ENCODE data around the gene RILPL2. TPM values are rescaled to one million over a fixed set of nuclear protein-coding genes. Genes with fewer than 3 reads are reported as not detected.
"Not testable (repeated sequence)": the region's sequence is repeated elsewhere in the genome, so short reads cannot be mapped to it uniquely, and the experiment has no call there.

Gene RILPL2, protein sequence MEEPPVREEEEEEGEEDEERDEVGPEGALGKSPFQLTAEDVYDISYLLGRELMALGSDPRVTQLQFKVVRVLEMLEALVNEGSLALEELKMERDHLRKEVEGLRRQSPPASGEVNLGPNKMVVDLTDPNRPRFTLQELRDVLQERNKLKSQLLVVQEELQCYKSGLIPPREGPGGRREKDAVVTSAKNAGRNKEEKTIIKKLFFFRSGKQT
- total RNA-seq: 9.6 TPM

DNA sequence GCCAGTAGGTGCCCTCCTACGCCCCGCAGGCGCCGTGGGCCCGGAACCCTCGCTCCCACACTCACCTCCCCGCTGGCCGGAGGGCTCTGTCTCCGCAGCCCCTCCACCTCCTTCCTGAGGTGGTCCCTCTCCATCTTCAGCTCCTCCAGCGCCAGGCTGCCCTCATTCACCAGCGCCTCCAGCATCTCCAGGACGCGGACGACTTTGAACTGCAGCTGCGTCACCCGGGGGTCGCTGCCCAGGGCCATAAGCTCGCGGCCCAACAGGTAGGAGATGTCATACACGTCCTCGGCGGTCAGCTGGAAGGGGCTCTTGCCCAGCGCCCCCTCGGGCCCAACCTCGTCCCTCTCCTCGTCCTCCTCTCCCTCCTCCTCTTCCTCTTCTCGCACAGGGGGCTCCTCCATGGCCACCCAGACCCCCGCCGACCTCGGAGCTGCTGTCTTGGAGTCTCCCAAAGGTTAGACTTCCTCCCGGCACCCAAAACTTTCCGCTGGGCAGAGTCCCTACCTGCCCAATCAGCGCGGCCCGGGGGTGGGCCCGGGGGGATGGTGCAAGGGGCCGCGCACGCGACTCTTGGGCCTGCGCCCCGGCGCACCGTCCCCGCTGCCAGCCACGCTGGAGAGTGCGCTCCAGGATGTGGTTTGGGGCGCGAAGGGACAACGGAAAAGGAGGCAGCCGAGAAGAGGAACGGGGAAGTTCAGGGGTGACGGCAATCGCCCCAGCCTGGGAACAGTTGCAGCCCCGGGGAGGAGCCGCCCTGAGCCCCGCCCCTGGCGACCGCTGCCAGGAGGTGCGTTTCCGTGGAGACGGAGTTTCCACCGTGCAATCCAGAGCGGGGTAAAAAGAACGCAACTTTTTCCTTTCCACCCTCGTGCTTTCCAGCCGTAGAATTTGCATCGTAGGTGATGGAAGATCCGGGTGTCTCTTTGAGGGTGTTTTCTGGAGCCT lies at the start of gene RILPL2:
TSS of gene RILPL2 (minus strand) at position 668 of the 948 bp plus-strand sequence. CDS start at position 404, 264 bp downstream.
- Histone ChIP-seq H3K27ac (peak within 1 kb of the TSS; percentile 81), H3K27me3 (no peaks in the 10 kb centered on the region), H3K9me3 (no peaks in the 10 kb centered on the region), H3K4me3 (peak within 1 kb of the TSS; percentile 61 to 90), H3K36me3 (no peaks in the 10 kb centered on the region), H3K4me1 (peaks cover 42% of the 10 kb centered on the region)
- intact Hi-C loops (cut with DNase I): no loop called here
- peak in 1 of 2 donors; percentile 93 for DNase-seq (ENCODE audit: extremely low spot score in 2 of 2)
- peak in 1 of 2 donors; percentile 61 for TF ChIP-seq POLR2A (IDR thresholded peaks at IDR 0.05)
- peak; percentile 56 to 96 for TF ChIP-seq POLR2AphosphoS5 (IDR thresholded peaks at IDR 0.05; ENCODE audit: insufficient read depth in 1 of 2, low read depth in 1 of 2)
- TF ChIP-seq, protein P1, sequence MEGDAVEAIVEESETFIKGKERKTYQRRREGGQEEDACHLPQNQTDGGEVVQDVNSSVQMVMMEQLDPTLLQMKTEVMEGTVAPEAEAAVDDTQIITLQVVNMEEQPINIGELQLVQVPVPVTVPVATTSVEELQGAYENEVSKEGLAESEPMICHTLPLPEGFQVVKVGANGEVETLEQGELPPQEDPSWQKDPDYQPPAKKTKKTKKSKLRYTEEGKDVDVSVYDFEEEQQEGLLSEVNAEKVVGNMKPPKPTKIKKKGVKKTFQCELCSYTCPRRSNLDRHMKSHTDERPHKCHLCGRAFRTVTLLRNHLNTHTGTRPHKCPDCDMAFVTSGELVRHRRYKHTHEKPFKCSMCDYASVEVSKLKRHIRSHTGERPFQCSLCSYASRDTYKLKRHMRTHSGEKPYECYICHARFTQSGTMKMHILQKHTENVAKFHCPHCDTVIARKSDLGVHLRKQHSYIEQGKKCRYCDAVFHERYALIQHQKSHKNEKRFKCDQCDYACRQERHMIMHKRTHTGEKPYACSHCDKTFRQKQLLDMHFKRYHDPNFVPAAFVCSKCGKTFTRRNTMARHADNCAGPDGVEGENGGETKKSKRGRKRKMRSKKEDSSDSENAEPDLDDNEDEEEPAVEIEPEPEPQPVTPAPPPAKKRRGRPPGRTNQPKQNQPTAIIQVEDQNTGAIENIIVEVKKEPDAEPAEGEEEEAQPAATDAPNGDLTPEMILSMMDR (IDR thresholded peaks at IDR 0.05): peak in 1 of 3 experiments; percentile 7

DNA sequence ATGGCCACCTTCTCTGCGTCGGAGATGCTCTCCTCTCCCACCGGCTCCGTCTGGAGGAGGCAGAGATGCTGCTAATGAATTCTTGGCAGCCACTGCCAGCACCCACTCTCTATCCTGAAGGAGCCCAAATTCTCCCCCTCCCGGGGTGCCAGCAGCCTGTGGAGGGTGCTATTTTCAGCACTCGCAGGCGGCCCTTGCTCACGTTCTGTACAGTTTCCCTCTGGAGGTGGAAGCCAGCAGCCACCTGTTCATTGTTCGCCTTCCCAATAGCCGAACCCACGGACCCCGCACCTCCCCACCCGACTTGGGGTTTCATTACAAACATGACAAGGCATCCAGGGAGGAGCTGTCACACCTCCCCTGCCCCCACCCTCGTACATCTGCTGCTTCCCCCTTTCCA lies 49.3 kb upstream of the RILPL2 start:
- DNase-seq (ENCODE audit: extremely low spot score in 2 of 2): no peak
- no peak overlapping the region for H3K4me3 ChIP-seq
- H3K4me1 ChIP-seq: no peaks in the 10 kb centered on the region
- no peaks in the 10 kb centered on the region for H3K27me3 ChIP-seq
- TF ChIP-seq, protein P1 (IDR thresholded peaks at IDR 0.05): no peak
- TF ChIP-seq POLR2A (IDR thresholded peaks at IDR 0.05): no peak
- TF ChIP-seq POLR2AphosphoS5 (IDR thresholded peaks at IDR 0.05; ENCODE audit: insufficient read depth in 1 of 2, low read depth in 1 of 2): no peak
- no peaks in the 10 kb centered on the region for H3K9me3 ChIP-seq
- intact Hi-C loops (cut with DNase I): no loop called here
- H3K27ac ChIP-seq: no peak overlapping the region
- peaks cover 0 to 7% of the 10 kb centered on the region in 2 donors for H3K36me3 ChIP-seq

DNA sequence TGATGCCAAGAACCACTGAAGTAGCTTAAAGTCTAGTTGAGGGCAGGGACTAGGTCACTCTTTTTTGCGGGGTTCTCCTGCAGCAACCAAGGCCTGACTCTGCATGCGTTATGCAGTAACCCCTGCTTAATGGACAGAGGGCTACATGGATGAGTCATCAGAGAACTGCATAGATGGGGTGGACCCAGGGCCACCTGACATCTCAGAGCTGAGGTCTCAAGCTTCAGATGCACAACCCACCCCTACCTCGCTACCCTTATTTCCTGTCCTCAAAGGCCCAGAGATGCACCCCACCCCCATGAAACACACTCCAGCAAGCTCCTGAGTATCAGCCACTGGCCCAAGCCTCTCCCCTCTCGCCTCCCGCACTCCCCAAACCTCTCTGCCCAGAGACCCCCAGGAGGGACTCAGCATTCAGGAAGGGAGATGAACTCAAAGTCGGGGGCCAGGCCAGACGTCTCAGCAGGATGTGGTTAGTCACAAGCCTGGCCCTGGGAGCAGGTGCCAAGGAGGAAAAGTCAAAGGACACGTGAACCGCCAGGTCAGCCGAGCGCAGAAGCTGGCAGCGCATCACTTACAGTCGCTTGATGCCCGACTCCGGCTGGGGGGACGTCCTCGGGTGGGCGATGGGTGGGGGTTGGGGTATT lies 47.2 kb upstream of the RILPL2 start:
- H3K36me3 ChIP-seq: peaks cover 0 to 7% of the 10 kb centered on the region in 2 donors
- no peak for DNase-seq (ENCODE audit: extremely low spot score in 2 of 2)
- H3K27ac ChIP-seq: no peak overlapping the region
- intact Hi-C loops (cut with DNase I): no loop called here
- H3K4me3 ChIP-seq: no peak overlapping the region
- H3K9me3 ChIP-seq: no peaks in the 10 kb centered on the region
- no peaks in the 10 kb centered on the region for H3K27me3 ChIP-seq
- TF ChIP-seq POLR2A (IDR thresholded peaks at IDR 0.05) (no peak), POLR2AphosphoS5 (IDR thresholded peaks at IDR 0.05; ENCODE audit: insufficient read depth in 1 of 2, low read depth in 1 of 2) (no peak)
- TF ChIP-seq, protein P1 (IDR thresholded peaks at IDR 0.05): no peak
- H3K4me1 ChIP-seq: no peaks in the 10 kb centered on the region

DNA sequence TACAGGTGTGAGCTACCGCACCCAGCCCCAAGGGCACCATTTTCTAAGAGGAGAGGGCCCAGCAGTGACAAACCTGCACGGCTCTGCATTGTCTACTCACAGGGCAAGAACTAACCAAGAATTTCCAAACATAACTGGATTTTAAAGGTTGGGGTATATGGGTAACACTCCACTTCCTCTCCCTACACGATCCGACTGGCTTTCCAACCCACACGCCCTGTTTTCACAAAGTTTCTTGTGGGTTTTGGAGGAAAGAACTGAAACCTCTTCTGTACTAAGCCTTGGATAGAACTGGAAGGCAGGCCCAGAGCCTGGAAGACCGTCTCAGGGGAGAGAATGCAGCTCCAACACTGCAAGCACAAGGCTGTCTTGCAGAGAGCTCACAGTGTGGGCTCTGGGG lies 46.4 kb upstream of the RILPL2 start:
- no peak overlapping the region for H3K27ac ChIP-seq
- H3K36me3 ChIP-seq: peaks cover 0 to 7% of the 10 kb centered on the region in 2 donors
- intact Hi-C loops (cut with DNase I): no loop called here

DNA sequence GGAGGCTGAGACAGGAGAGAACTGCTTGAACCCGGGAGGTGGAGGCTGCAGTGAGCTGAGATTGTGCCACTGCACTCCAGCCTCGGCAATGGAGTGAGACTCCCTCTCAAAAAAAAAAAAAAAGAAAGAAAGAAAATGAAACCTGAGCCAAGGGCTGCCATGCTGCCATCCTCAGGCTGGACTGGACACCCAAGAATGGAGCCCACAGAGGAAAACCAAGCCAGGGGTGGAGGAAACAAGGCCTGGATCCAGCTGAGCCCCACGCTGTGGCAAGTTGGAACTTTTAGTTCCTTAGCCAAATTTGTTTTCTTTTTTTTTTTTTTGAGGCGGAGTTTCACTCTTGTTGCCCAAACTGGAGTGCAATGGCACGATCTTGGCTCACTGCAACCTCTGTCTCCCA lies 44.8 kb upstream of the RILPL2 start:
- H3K27ac ChIP-seq; intact Hi-C loops (cut with DNase I); H3K36me3 ChIP-seq: not testable (repeated sequence)

More for the DNA sequence above, 46.4 kb upstream of the RILPL2 start:
- no peak overlapping the region for H3K4me3 ChIP-seq
- no peaks in the 10 kb centered on the region for H3K9me3 ChIP-seq
- no peak for DNase-seq (ENCODE audit: extremely low spot score in 2 of 2)
- no peaks in the 10 kb centered on the region for H3K27me3 ChIP-seq
- TF ChIP-seq POLR2A (IDR thresholded peaks at IDR 0.05) (no peak), POLR2AphosphoS5 (IDR thresholded peaks at IDR 0.05; ENCODE audit: insufficient read depth in 1 of 2, low read depth in 1 of 2) (no peak)
- TF ChIP-seq, protein P1 (IDR thresholded peaks at IDR 0.05): no peak
- H3K4me1 ChIP-seq: no peaks in the 10 kb centered on the region

More for the DNA sequence above, 44.8 kb upstream of the RILPL2 start:
- DNase-seq (ENCODE audit: extremely low spot score in 2 of 2); H3K9me3 ChIP-seq; H3K27me3 ChIP-seq; H3K4me1 ChIP-seq; H3K4me3 ChIP-seq: not testable (repeated sequence)

All from vagina (tissue), 2 donors.